GM08714 (cell line): ENCODE data around the gene SLC29A1.
A peak's percentile ranks its signal among the peaks of the same experiment; 100 is the strongest.

Experiments used
- H3K4me3 ChIP-seq: fragments of 200-500 bp; sonication (Bioruptor generic); 2 replicates; pipeline ENCODE4 v1.5.1; 2014; ENCODE audit warnings: mild to moderate bottlenecking, low read length, inconsistent platforms
- ZNF274 ChIP-seq: IDR thresholded peaks from 2 replicates; pipeline ENCODE4 v1.6.1; 2012; ENCODE audit warnings: mild to moderate bottlenecking, low read depth, low read length

Gene SLC29A1

GRCh38 chr6:44246663-44247337 is 23.4 kb downstream of the SLC29A1 start, which contains the start of gene HSP90AB1:
Gene HSP90AB1, plus strand, starts transcription at chr6:44247101. Its CDS starts 1,529 bp downstream, at chr6:44248630.
- no peak for TF ChIP-seq ZNF274
- H3K4me3 ChIP-seq: peak within 1 kb of the TSS; percentile 98

- no peak for TF ChIP-seq ZNF274
- peak overlapping the region; percentile 98 for H3K4me3 ChIP-seq
Measured at GRCh38 chr6:44247338-44248302, 24.2 kb downstream of the SLC29A1 start.

- no peak for TF ChIP-seq ZNF274
- H3K4me3 ChIP-seq: peak overlapping the region; percentile 98
Measured at GRCh38 chr6:44248579-44248978, 25.2 kb downstream of the SLC29A1 start.

- H3K4me3 ChIP-seq: peak overlapping the region; percentile 98
- TF ChIP-seq ZNF274: no peak
Measured at GRCh38 chr6:44249082-44249748, 25.8 kb downstream of the SLC29A1 start.

GRCh38 chr6:44250067-44250717 is 26.8 kb downstream of the SLC29A1 start:
- TF ChIP-seq ZNF274: no peak
- no peak overlapping the region for H3K4me3 ChIP-seq

GRCh38 chr6:44250718-44251123 is 27.3 kb downstream of the SLC29A1 start:
- no peak for TF ChIP-seq ZNF274
- no peak overlapping the region for H3K4me3 ChIP-seq

GRCh38 chr6:44251576-44252524 is 28.5 kb downstream of the SLC29A1 start:
- H3K4me3 ChIP-seq: no peak overlapping the region
- no peak for TF ChIP-seq ZNF274

GRCh38 chr6:44253307-44254101 is 30.1 kb downstream of the SLC29A1 start:
- TF ChIP-seq ZNF274: no peak
- H3K4me3 ChIP-seq: no peak overlapping the region

- TF ChIP-seq ZNF274: no peak
- no peak overlapping the region for H3K4me3 ChIP-seq
Measured at GRCh38 chr6:44254191-44255104, 31.1 kb downstream of the SLC29A1 start.

GRCh38 chr6:44255105-44255808 is 31.9 kb downstream of the SLC29A1 start:
- TF ChIP-seq ZNF274: no peak
- H3K4me3 ChIP-seq: no peak overlapping the region
